ENCODE results near the gene MAP4K4.

DNA sequence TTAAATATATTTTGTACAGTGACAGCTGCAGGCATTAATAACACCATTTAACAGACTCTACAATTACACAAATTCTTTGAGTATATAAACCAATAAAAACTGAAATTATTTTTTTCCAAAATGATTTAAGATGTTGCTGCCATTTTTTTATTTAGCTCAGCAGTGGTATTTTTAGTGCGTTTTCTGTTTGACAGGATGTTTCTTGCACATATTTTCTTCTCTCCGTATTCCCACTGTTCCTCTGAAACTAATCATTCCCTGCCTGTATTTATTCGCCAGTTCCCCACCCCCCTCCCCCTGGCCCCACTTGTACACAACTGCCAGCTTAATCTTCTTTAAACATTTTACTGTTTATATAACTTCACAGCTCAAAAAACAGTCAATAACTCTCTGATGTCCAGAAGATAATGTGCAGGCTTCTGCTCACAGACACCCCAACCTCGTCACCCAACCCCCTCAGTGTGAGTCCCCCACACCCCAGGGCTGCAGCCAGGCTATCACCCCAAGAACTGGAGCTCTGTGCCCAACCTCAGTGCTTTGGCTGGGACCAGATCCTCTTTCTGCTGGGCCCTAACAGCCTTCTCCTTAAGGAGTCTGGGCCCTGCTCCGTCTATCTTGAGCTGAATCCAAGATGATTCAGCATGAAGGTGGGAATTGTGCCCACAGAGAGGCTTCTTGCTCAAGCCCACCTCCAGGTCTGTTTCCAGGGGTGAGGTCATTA is 41.6 kb upstream of the MAP4K4 start:
- TF ChIP-seq, protein P1, sequence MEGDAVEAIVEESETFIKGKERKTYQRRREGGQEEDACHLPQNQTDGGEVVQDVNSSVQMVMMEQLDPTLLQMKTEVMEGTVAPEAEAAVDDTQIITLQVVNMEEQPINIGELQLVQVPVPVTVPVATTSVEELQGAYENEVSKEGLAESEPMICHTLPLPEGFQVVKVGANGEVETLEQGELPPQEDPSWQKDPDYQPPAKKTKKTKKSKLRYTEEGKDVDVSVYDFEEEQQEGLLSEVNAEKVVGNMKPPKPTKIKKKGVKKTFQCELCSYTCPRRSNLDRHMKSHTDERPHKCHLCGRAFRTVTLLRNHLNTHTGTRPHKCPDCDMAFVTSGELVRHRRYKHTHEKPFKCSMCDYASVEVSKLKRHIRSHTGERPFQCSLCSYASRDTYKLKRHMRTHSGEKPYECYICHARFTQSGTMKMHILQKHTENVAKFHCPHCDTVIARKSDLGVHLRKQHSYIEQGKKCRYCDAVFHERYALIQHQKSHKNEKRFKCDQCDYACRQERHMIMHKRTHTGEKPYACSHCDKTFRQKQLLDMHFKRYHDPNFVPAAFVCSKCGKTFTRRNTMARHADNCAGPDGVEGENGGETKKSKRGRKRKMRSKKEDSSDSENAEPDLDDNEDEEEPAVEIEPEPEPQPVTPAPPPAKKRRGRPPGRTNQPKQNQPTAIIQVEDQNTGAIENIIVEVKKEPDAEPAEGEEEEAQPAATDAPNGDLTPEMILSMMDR (conservative IDR thresholded peaks at IDR 0.05; ENCODE audit: low read length): no peak
- no peak for TF ChIP-seq EZH2phosphoT487 (IDR thresholded peaks at IDR 0.05; ENCODE audit: borderline replicate concordance)
